IPS DF 6.9 (cell line): Measurements from ENCODE around the gene C19orf67.

ENCODE experiments used
- DNase-seq: peaks from one replicate; pipeline ENCODE4 v3.0.0-alpha.2; 2013; ENCODE audit warnings: low read depth, low spot score
- H3K27ac ChIP-seq: one replicate; pipeline ENCODE4 v1.5.1; 2013; ENCODE audit warnings: low read length, control low read depth
- H3K27me3 ChIP-seq: 2 replicates; pipeline ENCODE4 v1.6.1; 2013; ENCODE audit warnings: mild to moderate bottlenecking, low read length; ENCODE audit not compliant: control insufficient read depth, insufficient read depth
- H3K36me3 ChIP-seq: 2 replicates; pipeline ENCODE4 v1.6.1; 2013; ENCODE audit warnings: low read length; ENCODE audit not compliant: control insufficient read depth, insufficient read depth
- H3K4me1 ChIP-seq: 2 replicates; pipeline ENCODE4 v1.6.1; 2013; ENCODE audit warnings: low read length; ENCODE audit not compliant: control insufficient read depth, insufficient read depth
- H3K4me3 ChIP-seq: 2 replicates; pipeline ENCODE4 v1.5.1; 2013; ENCODE audit warnings: mild to moderate bottlenecking, low read length
- H3K9me3 ChIP-seq: 2 replicates; pipeline ENCODE4 v1.6.1; 2013; ENCODE audit warnings: low read length, inconsistent platforms; ENCODE audit not compliant: control insufficient read depth, insufficient read depth
- WGBS: extraction: QIAGEN DNeasy Blood & Tissue Kit; methylation state at CpG from one replicate; pipeline ENCODE4 v1.1.7; 2013; ENCODE audit warnings: mixed read lengths, missing lambda C conversion rate; ENCODE audit not compliant: insufficient read length, insufficient coverage; 5-methylcytosine and 5-hydroxymethylcytosine counted together

Gene C19orf67

DNA sequence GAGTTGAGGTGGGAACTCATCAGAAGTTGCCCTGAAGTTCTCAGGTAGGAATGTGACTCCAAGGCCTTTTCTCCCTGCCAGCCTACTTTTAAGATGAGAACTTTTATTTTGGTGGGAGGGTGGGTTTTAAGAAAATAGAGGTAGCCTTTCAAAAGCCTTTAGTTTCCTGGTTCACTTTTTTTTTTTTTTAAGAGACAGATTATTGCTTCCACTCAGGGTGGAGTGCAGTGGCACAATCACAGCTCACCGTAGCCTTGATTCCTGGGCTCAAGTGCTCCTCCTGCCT, 3.0 kb downstream of the C19orf67 start:
- H3K4me3 ChIP-seq, result no peak overlapping the region

DNA sequence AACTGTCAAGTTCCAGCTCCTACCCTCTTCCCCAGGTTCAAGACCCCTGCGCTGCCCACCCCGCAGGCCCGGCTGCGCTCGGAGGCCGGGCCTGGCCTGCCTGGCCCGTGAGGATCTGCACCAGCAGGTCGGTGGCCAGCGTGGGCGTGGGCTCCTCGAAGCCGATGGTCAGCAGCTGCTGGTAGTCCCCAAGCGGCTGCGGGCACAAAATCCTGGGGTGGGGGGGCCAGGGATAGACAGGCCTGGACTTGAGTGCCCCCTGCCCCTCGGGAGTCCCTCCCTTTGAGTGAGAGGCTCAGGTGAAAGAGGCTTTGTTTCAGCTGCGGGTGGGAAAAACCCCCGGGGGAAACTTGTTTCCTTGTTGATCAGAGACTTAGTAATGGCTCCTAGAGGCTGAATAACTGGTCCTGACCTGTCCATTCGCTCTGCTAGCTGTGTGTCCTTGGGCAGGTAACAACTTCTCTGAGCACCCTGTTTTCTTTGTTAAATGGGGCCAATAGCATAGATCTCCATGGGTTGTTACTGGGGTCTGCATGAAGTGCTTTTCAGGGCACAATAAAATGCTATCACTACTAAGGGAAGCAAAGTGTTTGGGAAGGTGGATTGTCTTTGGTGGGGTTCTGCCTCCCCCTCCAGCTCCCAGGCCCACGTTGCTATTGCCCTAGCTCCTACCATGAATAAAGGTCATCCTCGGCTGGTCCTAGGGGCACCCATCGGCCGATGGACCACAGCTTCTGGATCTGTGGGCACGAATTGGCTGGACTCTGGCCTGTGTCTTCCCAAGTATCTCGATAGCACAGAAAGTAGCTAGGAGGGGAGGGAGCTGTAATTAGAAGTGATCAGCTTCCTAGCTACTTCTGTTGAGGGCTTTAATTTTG, 3.5 kb downstream of the C19orf67 start:
- Histone ChIP-seq H3K36me3 (no peaks in the 10 kb centered on the region), H3K9me3 (no peaks in the 10 kb centered on the region), H3K27me3 (no peaks in the 10 kb centered on the region), H3K4me1 (peaks cover 2% of the 10 kb centered on the region; the same call in 1 of the 2 replicates), H3K27ac (no peak overlapping the region), H3K4me3 (peak overlapping the region; percentile 93; the same call in 1 of the 2 replicates)
- no CpG with 5 or more reads among the region's 24 CpGs for WGBS
- no peak for DNase-seq

More for the DNA sequence above, 3.0 kb downstream of the C19orf67 start:
- H3K27ac ChIP-seq, result no peak overlapping the region
- no peaks in the 10 kb centered on the region for H3K27me3 ChIP-seq
- DNase-seq, result no peak
- H3K9me3 ChIP-seq, result no peaks in the 10 kb centered on the region
- H3K36me3 ChIP-seq, result no peaks in the 10 kb centered on the region
- peaks cover 2% of the 10 kb centered on the region; the same call in 1 of the 2 replicates for H3K4me1 ChIP-seq
- WGBS, result no CpG with 5 or more reads among the region's 1 CpG

DNA sequence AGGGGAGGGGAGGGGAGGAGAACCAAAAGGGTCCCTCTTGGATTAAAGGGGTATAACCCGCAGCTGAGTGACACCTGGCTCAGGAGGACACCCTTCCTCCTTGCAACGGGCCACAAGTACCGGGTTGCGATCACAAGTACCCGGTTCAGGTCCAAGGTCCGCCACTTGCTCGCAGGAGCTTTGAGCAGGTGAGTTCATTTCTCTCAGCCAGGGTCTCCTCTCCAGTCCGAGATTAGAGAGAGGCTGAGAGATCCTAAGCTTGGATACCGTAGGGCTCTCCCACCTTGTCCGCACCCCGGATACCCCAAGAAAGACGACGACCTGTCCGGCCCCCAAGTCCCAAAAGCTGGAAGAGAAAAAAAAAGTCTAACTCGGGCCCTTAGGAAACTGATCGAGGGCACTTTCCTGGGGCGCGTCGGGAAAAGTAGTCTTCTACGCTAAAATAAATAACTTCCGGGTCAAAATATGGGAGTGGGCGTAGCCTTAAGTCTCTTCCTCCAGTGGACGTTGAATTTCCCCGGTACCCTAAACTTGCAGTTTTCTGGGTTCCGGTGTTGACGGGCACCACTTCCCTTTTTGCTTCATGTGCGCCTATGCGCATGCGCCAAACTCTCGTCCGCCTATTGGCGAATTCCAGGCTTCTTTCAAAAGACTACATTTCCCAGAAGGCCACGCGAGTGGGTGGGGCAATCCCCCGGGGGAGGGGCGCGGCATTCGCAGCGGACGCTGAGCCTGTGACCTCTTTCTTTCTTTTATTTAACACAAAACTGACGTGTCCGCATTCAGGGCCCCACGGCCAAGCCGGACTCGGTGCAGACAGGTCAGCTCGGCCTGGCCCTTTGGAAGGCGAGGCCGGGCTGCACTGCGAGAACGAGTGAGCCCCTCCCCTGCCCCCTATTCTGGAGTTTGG, 4.4 kb downstream of the C19orf67 start:
- peak; percentile 98 for DNase-seq
- H3K27ac ChIP-seq, result no peak overlapping the region
- H3K4me1 ChIP-seq, result peaks cover 2% of the 10 kb centered on the region; the same call in 1 of the 2 replicates
- no peaks in the 10 kb centered on the region for H3K9me3 ChIP-seq
- no peaks in the 10 kb centered on the region for H3K36me3 ChIP-seq
- WGBS, result no CpG with 5 or more reads among the region's 50 CpGs
- H3K4me3 ChIP-seq, result peak overlapping the region; percentile 93
- no peaks in the 10 kb centered on the region for H3K27me3 ChIP-seq

GRCh38 chr19:14078411-14078810, 7.2 kb downstream of the C19orf67 start:
- no peaks in the 10 kb centered on the region for H3K9me3 ChIP-seq
- H3K4me1 ChIP-seq, result peaks cover 3% of the 10 kb centered on the region; the same call in 1 of the 2 replicates
- H3K4me3 ChIP-seq, result no peak overlapping the region
- no peak for DNase-seq
- H3K36me3 ChIP-seq, result no peaks in the 10 kb centered on the region
- no peak overlapping the region for H3K27ac ChIP-seq
- peaks cover 13% of the 10 kb centered on the region; the same call in 1 of the 2 replicates for H3K27me3 ChIP-seq
- no CpG with 5 or more reads among the region's 2 CpGs for WGBS

GRCh38 chr19:14073925-14074838, 11.4 kb downstream of the C19orf67 start:
- no peak for DNase-seq
- H3K4me1 ChIP-seq, result peaks cover 4% of the 10 kb centered on the region; the same call in 1 of the 2 replicates
- H3K4me3 ChIP-seq, result peak overlapping the region; percentile 63; the same call in 1 of the 2 replicates
- peaks cover 17% of the 10 kb centered on the region; the same call in 1 of the 2 replicates for H3K27me3 ChIP-seq
- H3K27ac ChIP-seq, result no peak overlapping the region
- no peaks in the 10 kb centered on the region; the same call in 1 of the 2 replicates for H3K36me3 ChIP-seq
- WGBS, result no CpG with 5 or more reads among the region's 44 CpGs
- H3K9me3 ChIP-seq, result no peaks in the 10 kb centered on the region

DNA sequence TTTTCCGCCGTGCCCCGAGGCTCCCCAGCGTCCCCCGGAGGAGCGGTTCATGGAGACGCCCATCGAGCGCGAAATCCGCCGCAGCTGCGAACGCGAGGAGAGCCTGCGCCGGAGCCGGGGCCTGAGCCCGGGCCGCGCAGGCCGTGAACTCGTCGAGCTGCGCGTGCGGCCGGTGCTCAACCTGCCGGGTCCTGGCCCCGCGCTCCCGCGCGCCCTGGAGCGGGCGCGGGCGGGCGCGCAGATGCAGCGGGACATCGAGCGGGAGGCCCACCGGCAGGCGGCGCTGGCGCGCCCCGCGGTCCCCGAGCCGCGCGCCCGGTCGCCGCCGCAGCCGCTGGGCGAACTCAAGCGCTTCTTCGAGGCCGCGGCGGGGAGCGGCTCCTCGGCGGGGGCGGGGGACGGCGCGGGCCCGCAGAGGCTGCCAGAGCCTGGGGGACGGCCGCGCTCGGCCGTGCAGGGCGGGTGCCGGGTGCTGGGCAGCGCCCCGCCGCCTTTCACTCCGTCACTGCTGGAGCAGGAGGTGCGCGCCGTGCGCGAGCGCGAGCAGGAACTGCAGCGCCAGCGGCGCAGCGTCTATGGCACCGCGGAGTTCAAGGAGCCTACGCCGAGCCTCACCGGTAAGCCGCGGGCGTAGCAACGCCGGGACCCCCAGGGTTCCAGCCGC, 12.2 kb downstream of the C19orf67 start:
- peaks cover 17% of the 10 kb centered on the region; the same call in 1 of the 2 replicates for H3K27me3 ChIP-seq
- peaks cover 4% of the 10 kb centered on the region; the same call in 1 of the 2 replicates for H3K4me1 ChIP-seq
- no peaks in the 10 kb centered on the region for H3K9me3 ChIP-seq
- no CpG with 5 or more reads among the region's 106 CpGs for WGBS
- H3K36me3 ChIP-seq, result no peaks in the 10 kb centered on the region; the same call in 1 of the 2 replicates
- no peak overlapping the region for H3K27ac ChIP-seq
- DNase-seq, result no peak
- peak overlapping the region; percentile 63; the same call in 1 of the 2 replicates for H3K4me3 ChIP-seq

GRCh38 chr19:14072535-14073260, 12.9 kb downstream of the C19orf67 start, which contains the start of gene MISP3:
Gene MISP3, plus strand, starts transcription at chr19:14072786. Its CDS starts 524 bp downstream, at chr19:14073310.
- H3K27me3 ChIP-seq, result peaks cover 17% of the 10 kb centered on the region; the same call in 1 of the 2 replicates
- peak within 1 kb of the TSS; percentile 63; the same call in 1 of the 2 replicates for H3K4me3 ChIP-seq
- H3K4me1 ChIP-seq, result peaks cover 4% of the 10 kb centered on the region; the same call in 1 of the 2 replicates
- DNase-seq, result no peak
- no peaks in the 10 kb centered on the region for H3K9me3 ChIP-seq
- H3K27ac ChIP-seq, result no peak within 1 kb of the TSS
- WGBS, result no CpG with 5 or more reads among the region's 51 CpGs
- no peaks in the 10 kb centered on the region; the same call in 1 of the 2 replicates for H3K36me3 ChIP-seq

DNA sequence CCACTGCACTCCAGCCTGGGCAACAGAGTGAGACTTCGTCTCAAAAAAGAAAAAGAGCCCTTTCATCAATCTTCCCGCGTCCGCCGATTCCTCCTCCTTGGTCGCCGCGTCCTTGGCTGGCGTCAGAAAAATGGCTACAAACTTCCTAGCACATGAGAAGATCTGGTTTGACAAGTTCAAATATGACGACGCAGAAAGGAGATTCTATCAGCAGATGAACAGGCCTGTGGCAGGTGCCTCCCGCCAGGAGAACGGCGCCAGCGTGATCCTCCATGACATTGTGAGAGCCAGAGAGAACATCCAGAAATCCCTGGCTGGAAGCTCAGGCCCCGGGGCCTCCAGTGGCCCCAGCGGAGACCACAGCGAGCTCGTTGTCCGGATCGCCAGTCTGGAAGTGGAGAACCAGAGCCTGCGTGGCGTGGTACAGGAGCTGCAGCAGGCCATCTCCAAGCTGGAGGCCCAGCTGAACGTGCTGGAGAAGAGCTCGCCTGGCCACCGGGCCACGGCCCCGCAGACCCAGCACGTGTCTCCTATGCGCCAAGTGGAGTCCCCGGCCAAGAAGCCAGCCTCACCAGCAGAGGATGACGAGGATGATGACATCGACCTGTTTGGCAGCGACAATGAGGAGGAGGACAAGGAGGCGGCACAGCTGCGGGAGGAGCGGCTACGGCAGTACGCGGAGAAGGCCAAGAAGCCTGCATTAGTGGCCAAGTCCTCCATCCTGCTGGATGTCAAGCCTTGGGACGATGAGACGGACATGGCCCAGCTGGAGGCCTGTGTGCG, 15.1 kb downstream of the C19orf67 start:
- no peaks in the 10 kb centered on the region for H3K9me3 ChIP-seq
- H3K4me1 ChIP-seq, result peaks cover 4% of the 10 kb centered on the region; the same call in 1 of the 2 replicates
- no peaks in the 10 kb centered on the region; the same call in 1 of the 2 replicates for H3K36me3 ChIP-seq
- DNase-seq, result no peak
- no peak overlapping the region for H3K4me3 ChIP-seq
- H3K27me3 ChIP-seq, result peaks cover 17% of the 10 kb centered on the region; the same call in 1 of the 2 replicates
- WGBS, result no CpG with 5 or more reads among the region's 43 CpGs
- no peak overlapping the region for H3K27ac ChIP-seq
